ENCODE measurements around the gene CSF3R.

Gene CSF3R

GRCh38 chr1:36453600-36454388, 28.9 kb downstream of the CSF3R start:
- no peak for DNase-seq

DNA sequence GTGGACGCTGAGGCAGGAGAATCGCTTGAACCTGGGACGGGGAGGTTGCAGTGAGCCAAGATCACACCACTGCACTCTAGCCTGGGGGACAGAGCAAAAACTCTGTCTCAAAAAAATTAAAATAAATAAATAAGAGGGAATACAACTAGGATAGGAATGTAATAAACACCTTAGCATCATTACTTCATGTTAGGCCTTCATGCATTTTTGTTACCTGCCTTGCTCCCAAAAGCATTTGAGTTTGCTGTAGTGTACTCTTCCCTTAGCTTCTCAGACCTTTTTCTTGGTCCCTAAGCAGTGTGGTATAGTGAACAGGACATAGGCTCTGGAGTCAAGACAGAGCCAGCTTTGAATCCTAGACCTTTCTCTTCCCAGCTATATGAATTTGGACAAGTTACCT, 29.7 kb downstream of the CSF3R start:
- no peak for DNase-seq

DNA sequence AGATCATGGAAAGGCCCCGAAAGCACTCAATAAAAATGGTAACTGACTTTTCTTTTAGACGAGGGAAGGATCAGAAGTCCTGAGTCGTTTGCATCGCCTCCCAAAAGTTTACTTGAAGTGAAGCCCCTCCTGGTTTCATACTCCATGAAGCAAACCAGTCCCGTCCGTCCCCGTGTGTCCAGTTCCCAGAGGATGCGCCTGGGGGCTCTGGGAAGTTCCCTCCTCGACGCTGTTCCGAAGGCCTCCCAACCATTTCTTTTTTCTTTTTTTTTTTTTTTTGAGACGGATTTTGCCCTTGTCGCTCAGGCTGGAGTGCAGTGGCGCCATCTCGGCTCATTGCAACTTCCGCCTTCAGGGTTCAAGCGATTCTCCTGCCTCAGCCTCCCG, 31.8 kb downstream of the CSF3R start:
- DNase-seq = no peak

GRCh38 chr1:36450270-36450918, 32.3 kb downstream of the CSF3R start, which contains the start of gene OSCP1:
OSCP1 (minus strand) TSS chr1:36450451; CDS start chr1:36450369, 82 bp downstream.
- DNase-seq = peak; percentile 94

DNA sequence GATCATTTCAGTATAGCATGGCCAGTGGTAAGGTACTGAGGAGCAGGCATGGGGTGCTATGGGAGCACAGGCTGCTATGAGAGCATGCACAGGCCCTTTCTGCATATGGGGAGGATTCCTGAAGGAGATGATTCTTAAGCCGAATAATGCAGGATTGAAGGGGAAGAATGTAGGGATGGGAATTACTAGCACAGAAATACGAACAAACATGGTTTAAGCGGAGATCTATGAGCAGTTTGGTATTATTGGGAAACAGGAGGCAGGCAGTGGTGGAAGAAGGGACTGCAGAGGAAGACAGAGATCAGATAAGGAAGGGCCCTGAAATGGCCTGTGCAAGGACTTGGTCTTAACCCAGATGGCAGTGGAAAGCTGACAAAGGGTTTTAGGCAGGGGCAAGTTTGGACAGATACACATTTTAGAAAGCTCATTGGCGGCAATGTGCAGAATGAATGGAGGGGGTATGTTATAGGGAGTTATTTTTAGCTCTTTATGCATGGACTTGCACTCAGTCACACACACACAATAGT, 34.1 kb downstream of the CSF3R start:
- DNase-seq = no peak

- DNase-seq = no peak
These were observed 35.3 kb downstream of the CSF3R start for GRCh38 chr1:36447450-36447849.

DNA sequence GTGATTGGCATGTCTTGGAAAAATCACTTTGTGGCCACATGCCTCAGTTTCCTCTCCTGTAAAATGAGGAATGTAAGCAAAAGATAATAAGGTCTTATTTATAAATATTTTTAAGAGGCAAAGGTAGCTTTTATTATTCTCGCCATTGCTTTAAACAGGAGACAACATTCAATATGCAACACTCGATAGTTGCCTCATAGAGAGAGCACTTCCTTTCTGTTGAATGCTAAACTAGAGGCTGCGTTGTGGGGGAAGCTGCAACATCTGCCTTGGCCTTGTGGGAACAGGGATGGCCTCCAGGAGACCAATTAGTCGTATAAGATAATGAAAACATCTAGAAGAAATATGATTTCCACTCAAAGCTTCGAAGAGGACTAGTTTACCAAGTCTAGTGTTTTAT, 36.0 kb downstream of the CSF3R start:
- no peak for DNase-seq

DNA sequence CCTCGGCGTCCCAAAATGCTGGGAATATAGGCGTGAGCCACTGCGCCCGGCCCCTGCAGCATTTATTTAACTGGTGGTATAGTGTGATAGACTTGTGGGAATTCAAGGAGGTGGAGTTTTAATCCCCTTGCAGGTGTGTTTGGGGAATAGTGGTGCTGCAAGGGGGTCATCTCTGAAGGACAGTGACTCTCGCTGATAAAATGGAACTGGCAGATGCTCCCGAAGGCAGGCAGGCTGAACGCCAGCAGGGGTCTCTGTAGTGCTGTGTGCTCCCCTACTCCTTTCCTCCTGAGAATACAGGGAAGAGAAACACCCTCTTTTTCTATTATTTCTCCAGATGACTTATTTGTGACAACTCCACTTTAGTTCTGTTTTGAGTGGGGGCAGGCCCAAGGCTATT, 36.4 kb downstream of the CSF3R start:
- no peak for DNase-seq

DNA sequence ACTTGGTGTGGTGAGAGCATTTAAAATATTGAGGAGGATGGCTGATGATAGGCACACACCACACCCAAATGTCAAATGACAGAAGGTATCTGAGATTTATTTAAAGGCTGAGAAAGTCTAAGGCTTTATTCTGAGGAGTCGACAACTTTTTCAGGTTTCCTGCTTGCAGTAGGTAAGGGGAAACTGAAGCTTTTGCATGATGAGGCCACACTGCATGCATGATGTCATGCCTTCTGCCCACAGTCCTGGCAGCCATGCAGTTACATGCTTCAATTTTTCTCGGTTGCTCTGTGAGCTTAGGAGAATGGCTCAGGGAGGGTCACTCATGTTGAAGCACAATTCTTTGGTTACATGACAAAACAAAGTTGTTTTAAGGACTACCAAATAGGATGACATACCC, 39.4 kb downstream of the CSF3R start:
- no peak for DNase-seq

- no peak for DNase-seq
These were observed 40.4 kb downstream of the CSF3R start for GRCh38 chr1:36442337-36442736.

- no peak for DNase-seq
These were observed 42.1 kb downstream of the CSF3R start for GRCh38 chr1:36440646-36441045.

GRCh38 chr1:36440044-36440443, 42.7 kb downstream of the CSF3R start:
- DNase-seq = no peak

GRCh38 chr1:36438715-36439114, 44.0 kb downstream of the CSF3R start:
- DNase-seq = no peak

GRCh38 chr1:36436821-36437220, 45.9 kb downstream of the CSF3R start:
- no peak for DNase-seq

GRCh38 chr1:36433102-36433501, 49.6 kb downstream of the CSF3R start:
- no peak for DNase-seq

DNA sequence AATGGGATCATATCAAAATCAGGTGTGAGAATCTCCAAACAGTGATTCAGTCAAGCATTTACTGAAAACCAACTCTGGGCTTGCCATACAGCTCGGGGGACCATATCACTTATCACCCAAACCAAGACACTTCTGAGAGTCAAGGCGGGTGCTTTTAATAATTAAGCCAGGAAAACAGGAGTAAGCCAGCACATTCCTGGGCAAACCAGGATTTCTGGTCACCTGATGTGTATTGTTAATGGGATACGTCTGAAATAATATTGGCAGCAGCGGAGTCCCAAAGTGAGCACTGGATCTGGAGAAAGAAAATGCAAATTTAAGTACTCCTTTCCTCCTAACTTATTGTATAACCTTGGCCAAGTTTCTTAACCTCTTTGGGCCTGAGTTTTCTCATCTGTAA, 50.1 kb downstream of the CSF3R start:
- DNase-seq = no peak

DNA sequence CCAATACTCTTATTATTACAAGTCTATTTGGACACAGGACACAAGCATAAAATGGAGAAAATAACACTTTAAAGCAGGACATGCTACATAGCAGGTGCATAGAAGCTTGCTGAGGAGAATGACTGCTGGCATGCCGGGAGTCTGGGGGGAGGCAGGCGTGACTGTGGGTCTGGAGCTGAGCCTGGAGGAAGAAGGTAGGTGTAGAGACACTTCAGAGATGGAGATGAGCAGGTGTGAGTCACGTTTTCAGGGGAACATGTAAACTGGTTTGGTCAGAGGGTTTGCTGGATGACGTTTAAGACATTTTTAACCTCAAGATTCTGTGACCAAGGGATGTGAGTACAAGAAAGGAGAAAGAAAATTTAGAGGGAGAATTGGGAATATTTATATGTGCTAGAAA, 56.9 kb downstream of the CSF3R start:
- DNase-seq = no peak

GRCh38 chr1:36421649-36422048, 61.1 kb downstream of the CSF3R start:
- DNase-seq = no peak

DNA sequence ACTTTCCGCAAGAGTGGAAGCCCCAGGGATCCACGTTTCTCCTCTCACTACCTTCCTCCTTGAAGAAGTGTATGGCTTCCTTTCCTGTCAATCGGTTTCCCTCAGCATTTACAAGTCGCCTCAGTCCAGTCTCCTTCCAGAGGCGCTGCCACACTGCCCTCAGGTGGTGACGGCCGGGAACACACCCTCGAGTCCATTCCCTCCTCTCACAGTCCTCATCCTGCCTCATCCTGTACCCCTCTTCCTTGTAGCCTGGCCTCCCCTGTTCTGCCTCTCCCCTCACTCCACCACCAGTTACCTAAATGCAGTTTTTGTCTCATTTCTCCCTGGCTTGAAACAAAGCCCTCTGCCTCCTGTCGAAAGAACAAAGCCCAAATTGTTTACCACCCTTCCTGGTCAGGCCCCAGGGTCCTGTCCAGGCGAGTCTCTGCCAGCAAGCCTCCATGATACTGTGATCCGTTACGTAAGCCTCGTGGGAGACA, 61.8 kb downstream of the CSF3R start:
- peak; percentile 96 for DNase-seq

DNA sequence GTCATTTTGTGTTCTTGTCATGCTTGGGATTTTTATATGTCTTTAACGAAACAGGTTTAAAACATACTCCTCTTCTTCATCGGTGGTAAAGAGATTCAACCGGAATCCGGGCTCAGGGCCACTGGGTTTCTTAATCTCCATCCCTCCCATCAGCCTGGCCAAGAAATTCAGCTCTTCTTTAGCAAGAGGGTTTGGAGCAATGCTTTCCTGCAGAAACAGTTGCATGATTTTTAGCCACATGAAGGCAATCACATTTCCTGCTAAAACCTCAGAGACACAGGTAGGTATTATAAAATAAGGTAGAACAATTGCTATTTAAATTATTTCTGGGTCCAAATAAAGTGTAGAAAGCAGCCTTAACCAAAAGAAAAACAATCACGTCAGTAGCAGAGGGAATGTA, 62.3 kb downstream of the CSF3R start:
- no peak for DNase-seq

GRCh38 chr1:36419569-36419968, 63.1 kb downstream of the CSF3R start:
- DNase-seq = no peak

DNA sequence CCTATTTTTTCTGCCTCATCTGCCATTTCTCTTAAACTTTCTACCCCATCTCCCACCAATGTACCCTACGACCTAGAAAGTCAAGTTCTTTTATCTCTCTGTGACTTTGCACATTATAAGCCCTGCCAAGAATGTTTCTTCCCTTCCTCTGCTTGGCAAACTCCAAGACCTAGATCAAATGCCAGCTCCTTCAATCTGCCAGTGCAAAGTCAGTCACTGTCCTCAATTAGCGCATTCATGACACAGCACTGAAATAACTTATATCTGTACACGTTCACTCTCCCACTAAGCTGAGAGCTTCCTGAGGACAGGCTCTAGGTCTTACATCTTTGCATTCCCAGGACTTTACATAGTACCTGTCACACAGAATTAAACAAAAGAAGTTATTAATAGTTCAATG, 63.6 kb downstream of the CSF3R start:
- DNase-seq = no peak

- no peak for DNase-seq
These were observed 64.8 kb downstream of the CSF3R start for GRCh38 chr1:36417931-36418330.
